ENCODE data around the gene CA4. TPM values are rescaled to one million over a fixed set of nuclear protein-coding genes. Genes with fewer than 3 reads are reported as not detected.
A peak's percentile ranks its signal among the peaks of the same experiment; 100 is the strongest.
"Not testable (repeated sequence)": the region's sequence is repeated elsewhere in the genome, so short reads cannot be mapped to it uniquely, and the experiment has no call there.

The CA4 gene
- total RNA-seq (2022) (0.78 and 1.1 TPM in 2 replicates), Bru-seq, nascent RNA (percentile 18 among the genes with signal in this experiment), BruChase-seq, experiment 1, labeled RNA remaining after a 6-hour chase (percentile 15 among the genes with signal in this experiment), BruChase-seq, experiment 2, labeled RNA remaining after a 2-hour chase (percentile 11 among the genes with signal in this experiment)
- long read RNA-seq, partial matches to known transcripts = 1 of 8 reads
- long read RNA-seq, other reads (novel, unspliced or antisense) = 4 of 8 reads

- DNase-seq = no peak
- H3K36me3 Mint-ChIP-seq (ENCODE audit: insufficient read depth, unreplicated experiment) = no peaks in the 10 kb centered on the region
- intact Hi-C loops (cut with micrococcal nuclease; ENCODE audit: unreplicated experiment) = loop anchor here (5.0 to 10.0 kb wide), 2 partner anchors 37 to 285 kb away; no protein-coding TSS in a partner anchor
- no peak within 1 kb of the TSS for H3K27ac Mint-ChIP-seq (ENCODE audit: unreplicated experiment)
- no peak for TF ChIP-seq CTCF (IDR thresholded peaks at IDR 0.05; ENCODE audit: unreplicated experiment)
- peak within 1 kb of the TSS; percentile 47 for H3K4me3 Mint-ChIP-seq (ENCODE audit: low read depth, unreplicated experiment)
- H3K9me3 Mint-ChIP-seq (ENCODE audit: low read depth, unreplicated experiment) = no peaks in the 10 kb centered on the region
- H3K4me1 Mint-ChIP-seq (ENCODE audit: low read depth, unreplicated experiment) = peaks cover 9% of the 10 kb centered on the region
- H3K27me3 Mint-ChIP-seq (ENCODE audit: unreplicated experiment) = peaks cover 30% of the 10 kb centered on the region
- no TSS peak for BruUV-seq (replicated peaks)
- CTCF ChIA-PET = no interaction called here
Measured at GRCh38 chr17:60149691-60150582, at the start of gene CA4. Gene CA4, plus strand, starts transcription at chr17:60149973. Its CDS starts 62 bp downstream, at chr17:60150035.

- BruUV-seq (replicated peaks); H3K4me3 Mint-ChIP-seq (ENCODE audit: low read depth, unreplicated experiment); H3K9me3 Mint-ChIP-seq (ENCODE audit: low read depth, unreplicated experiment); H3K27me3 Mint-ChIP-seq (ENCODE audit: unreplicated experiment); intact Hi-C loops (cut with micrococcal nuclease; ENCODE audit: unreplicated experiment); H3K4me1 Mint-ChIP-seq (ENCODE audit: low read depth, unreplicated experiment); H3K27ac Mint-ChIP-seq (ENCODE audit: unreplicated experiment); CTCF ChIA-PET; DNase-seq; H3K36me3 Mint-ChIP-seq (ENCODE audit: insufficient read depth, unreplicated experiment): not testable (repeated sequence)
Measured at GRCh38 chr17:60100577-60100976, 49.2 kb upstream of the CA4 start.

- peak overlapping the region; percentile 63 for H3K4me3 Mint-ChIP-seq (ENCODE audit: low read depth, unreplicated experiment)
- H3K4me1 Mint-ChIP-seq (ENCODE audit: low read depth, unreplicated experiment); intact Hi-C loops (cut with micrococcal nuclease; ENCODE audit: unreplicated experiment); DNase-seq; H3K9me3 Mint-ChIP-seq (ENCODE audit: low read depth, unreplicated experiment); BruUV-seq (replicated peaks); H3K27ac Mint-ChIP-seq (ENCODE audit: unreplicated experiment); H3K36me3 Mint-ChIP-seq (ENCODE audit: insufficient read depth, unreplicated experiment): not testable (repeated sequence)
- peaks cover 18% of the 10 kb centered on the region for H3K27me3 Mint-ChIP-seq (ENCODE audit: unreplicated experiment)
- CTCF ChIA-PET = interaction anchor here (1.0 kb wide), 1 partner anchor 11 kb away, joined by 3 read pairs; no protein-coding TSS in a partner anchor
Measured at GRCh38 chr17:60102015-60102631, 47.6 kb upstream of the CA4 start.

GRCh38 chr17:60102632-60103096 lies 47.1 kb upstream of the CA4 start:
- H3K4me1 Mint-ChIP-seq (ENCODE audit: low read depth, unreplicated experiment) = peaks cover 8% of the 10 kb centered on the region
- no peaks in the 10 kb centered on the region for H3K36me3 Mint-ChIP-seq (ENCODE audit: insufficient read depth, unreplicated experiment)
- no TSS peak for BruUV-seq (replicated peaks)
- CTCF ChIA-PET = interaction anchor here (1.0 kb wide), 1 partner anchor 11 kb away, joined by 3 read pairs; no protein-coding TSS in a partner anchor
- no peaks in the 10 kb centered on the region for H3K9me3 Mint-ChIP-seq (ENCODE audit: low read depth, unreplicated experiment)
- no peak for TF ChIP-seq CTCF (IDR thresholded peaks at IDR 0.05; ENCODE audit: unreplicated experiment)
- H3K27ac Mint-ChIP-seq (ENCODE audit: unreplicated experiment) = no peak overlapping the region
- no peak for DNase-seq
- intact Hi-C loops (cut with micrococcal nuclease; ENCODE audit: unreplicated experiment) = no loop called here
- peak overlapping the region; percentile 63 for H3K4me3 Mint-ChIP-seq (ENCODE audit: low read depth, unreplicated experiment)
- H3K27me3 Mint-ChIP-seq (ENCODE audit: unreplicated experiment) = peaks cover 18% of the 10 kb centered on the region

GRCh38 chr17:60103957-60104356 lies 45.8 kb upstream of the CA4 start:
- no peak for DNase-seq
- intact Hi-C loops (cut with micrococcal nuclease; ENCODE audit: unreplicated experiment) = no loop called here
- CTCF ChIA-PET = no interaction called here
- Mint-ChIP-seq H3K27me3 (ENCODE audit: unreplicated experiment) (peaks cover 18% of the 10 kb centered on the region), H3K4me3 (ENCODE audit: low read depth, unreplicated experiment) (no peak overlapping the region), H3K27ac (ENCODE audit: unreplicated experiment) (no peak overlapping the region), H3K4me1 (ENCODE audit: low read depth, unreplicated experiment) (peaks cover 8% of the 10 kb centered on the region), H3K36me3 (ENCODE audit: insufficient read depth, unreplicated experiment) (no peaks in the 10 kb centered on the region), H3K9me3 (ENCODE audit: low read depth, unreplicated experiment) (no peaks in the 10 kb centered on the region)
- BruUV-seq (replicated peaks) = no TSS peak
- TF ChIP-seq CTCF (IDR thresholded peaks at IDR 0.05; ENCODE audit: unreplicated experiment) = no peak

All from Calu3 (cell line).